A549 (cell line): ENCODE results near the gene GSE1. TPM values are rescaled to one million over a fixed set of nuclear protein-coding genes. Genes with fewer than 3 reads are reported as not detected.

Source experiments
- ATAC-seq, 2 experiments: fragments of 200-7000 bp in 1 of 2; fragments of >200 bp in 1 of 2; cut with Nextera tagmentation in 1 of 2; cut with Tn5 transposase in 1 of 2; 3 replicates each; pipeline versions ENCODE4 v1.8.0 to v1.9.1; 2018 to 2020; ENCODE audit warnings: mild to moderate bottlenecking in 1 of 2, moderate library complexity in 1 of 2
- CTCF ChIA-PET: fragments of 300-600 bp; sonication (Branson Sonifier 250); formaldehyde crosslinking; extraction: SDS; loops from one replicate; lab custom pipeline; 2021; ENCODE audit warnings: antibody characterized with exemption, inconsistent platforms; lab: Yijun Ruan, JAX
- POLR2A ChIA-PET: fragments of 350-600 bp; formaldehyde crosslinking; extraction: SDS; loops from one replicate; lab custom pipeline; 2021; ENCODE audit warnings: antibody characterized with exemption, inconsistent platforms; lab: Yijun Ruan, JAX
- DNase-seq, 2 experiments: peaks; one replicate each; pipeline versions ENCODE4 v3.0.0 to v3.0.0-alpha.2; 2011 to 2016; ENCODE audit warnings: low read depth in 1 of 2, low spot score in 1 of 2
- FAIRE-seq: peaks from 2 replicates; lab custom pipeline; 2011; peaks lifted over from hg19 to GRCh38; lab: Jason Lieb, UNC
- H3K27ac ChIP-seq, 2 experiments: fragments of >200 bp; sonication (Bioruptor Twin); formaldehyde crosslinking; 3 replicates each; pipeline ENCODE4 v1.5.1; 2016 to 2017
- H3K4me1 ChIP-seq: fragments of >200 bp; sonication (Bioruptor Twin); formaldehyde crosslinking; 3 replicates; pipeline ENCODE4 v1.6.1; 2016
- H3K4me2 ChIP-seq: fragments of >200 bp; sonication (Bioruptor Twin); formaldehyde crosslinking; 3 replicates; pipeline ENCODE4 v1.6.1; 2016
- H3K4me3 ChIP-seq: fragments of >200 bp; sonication (Bioruptor Twin); formaldehyde crosslinking; 3 replicates; pipeline ENCODE4 v1.5.1; 2016
- H3K9me3 ChIP-seq: fragments of >200 bp; sonication (Bioruptor Twin); formaldehyde crosslinking; 3 replicates; pipeline ENCODE4 v1.6.1; 2016
- CBX2 ChIP-seq: fragments of 200-600 bp; sonication (generic); IDR thresholded peaks from 2 replicates; pipeline ENCODE4 v1.6.1; 2016; ENCODE audit warnings: low read depth, mild to moderate bottlenecking, borderline replicate concordance
- CHD4 ChIP-seq: fragments of 200-600 bp; sonication (generic); IDR thresholded peaks from 2 replicates; pipeline ENCODE4 v1.6.1; 2016; ENCODE audit warnings: antibody characterized with exemption, mild to moderate bottlenecking, borderline replicate concordance
- EHF ChIP-seq: fragments of 250-450 bp; sonication (Bioruptor Pico); IDR thresholded peaks from 2 replicates; pipeline ENCODE4 v1.5.0; 2020; ENCODE audit warnings: mild to moderate bottlenecking
- FOXS1 ChIP-seq: fragments of 250-450 bp; sonication (Bioruptor Pico); IDR thresholded peaks from 2 replicates; pipeline ENCODE4 v1.5.0; 2020; ENCODE audit warnings: mild to moderate bottlenecking, moderate library complexity
- GATA3 ChIP-seq: IDR thresholded peaks from 2 replicates; pipeline ENCODE4 v1.6.1; 2012; ENCODE audit warnings: borderline replicate concordance
- HEYL ChIP-seq: fragments of 250-450 bp; sonication (Bioruptor Pico); IDR thresholded peaks from 2 replicates; pipeline ENCODE4 v1.8.0; 2021; ENCODE audit warnings: mild to moderate bottlenecking, moderate library complexity
- HOXA7 ChIP-seq: fragments of 250-450 bp; sonication (Bioruptor Pico); IDR thresholded peaks from 2 replicates; pipeline ENCODE4 v1.5.0; 2020; ENCODE audit warnings: mild to moderate bottlenecking, moderate library complexity
- JUNB ChIP-seq: fragments of >200 bp; sonication (Bioruptor Twin); formaldehyde crosslinking; IDR thresholded peaks from 2 replicates; pipeline ENCODE4 v1.6.1; 2016
- KDM1A ChIP-seq: fragments of 200-600 bp; sonication (generic); IDR thresholded peaks from 2 replicates; pipeline ENCODE4 v1.6.1; 2016; ENCODE audit warnings: low read depth, mild to moderate bottlenecking
- KDM5A ChIP-seq: fragments of 200-600 bp; sonication (generic); IDR thresholded peaks from 2 replicates; pipeline ENCODE4 v1.6.1; 2016; ENCODE audit warnings: antibody characterized with exemption, mild to moderate bottlenecking
- NPAS2 ChIP-seq: fragments of 250-450 bp; sonication (Bioruptor Pico); IDR thresholded peaks from 2 replicates; pipeline ENCODE4 v1.8.0; 2022; ENCODE audit warnings: mild to moderate bottlenecking, moderate library complexity, borderline replicate concordance
- NR3C1 ChIP-seq: fragments of >200 bp; sonication (Bioruptor Twin); formaldehyde crosslinking; IDR thresholded peaks from 3 replicates; pipeline ENCODE4 v1.6.1; 2017
- RAD21 ChIP-seq, 2 experiments: fragments of >200 bp in 1 of 2; sonication (Bioruptor Twin) in 1 of 2; formaldehyde crosslinking in 1 of 2; IDR thresholded peaks in 1 of 2; conservative IDR thresholded peaks in 1 of 2; 2 replicates in 1 of 2; 3 replicates in 1 of 2; pipeline ENCODE4 v1.6.1; 2012 to 2018; ENCODE audit warnings: inconsistent platforms in 1 of 2
- RFX5 ChIP-seq: fragments of 450-650 bp; IDR thresholded peaks from 2 replicates; pipeline ENCODE4 v1.7.1; 2014; ENCODE audit warnings: antibody characterized with exemption, mild to moderate bottlenecking, moderate library complexity
- RNF2 ChIP-seq: fragments of 200-600 bp; sonication (generic); IDR thresholded peaks from 2 replicates; pipeline ENCODE4 v1.6.1; 2016; ENCODE audit warnings: low read depth, mild to moderate bottlenecking, antibody characterized with exemption, moderate library complexity, borderline replicate concordance
- ZC3H11A ChIP-seq: fragments of 450-650 bp; IDR thresholded peaks from 2 replicates; pipeline ENCODE4 v1.6.1; 2014; ENCODE audit warnings: antibody characterized with exemption, mild to moderate bottlenecking
- ZSCAN20 ChIP-seq: fragments of 250-450 bp; sonication (Bioruptor Pico); IDR thresholded peaks from 2 replicates; pipeline ENCODE4 v1.8.0; 2022; ENCODE audit warnings: mild to moderate bottlenecking, moderate library complexity
- WGBS: methylation state at CpG from one replicate; pipeline ENCODE4 v1.1.6; 2017; ENCODE audit errors: missing lambda C conversion rate; 5-methylcytosine and 5-hydroxymethylcytosine counted together
- polyA plus RNA-seq, 4 experiments: library from polyadenylated mRNA; depleted of rRNA in 3 of 4; stranded (reverse); fragments of >200 nt; fragmentation: RNase III in 1 of 4; extraction: RNeasy Plus Mini Kit Qiagen cat#74134 plus additional on column Dnase treatment in 1 of 4; gene quantifications; 2 replicates in 3 of 4; 3 replicates in 1 of 4; pipeline ENCODE4 v1.2.3, GENCODE V29; 2011 to 2017
- TF ChIP-seq, protein P1 (sequence below): fragments of 250-450 bp; sonication (Bioruptor Pico); IDR thresholded peaks from 2 replicates; pipeline ENCODE4 v1.5.0; 2021; ENCODE audit warnings: mild to moderate bottlenecking, moderate library complexity, borderline replicate concordance
- TF ChIP-seq, protein P2 (sequence below): fragments of >200 bp; sonication (Bioruptor Twin); formaldehyde crosslinking; IDR thresholded peaks from 3 replicates; pipeline ENCODE4 v1.6.1; 2016
- TF ChIP-seq, protein P3 (sequence below): fragments of >200 bp; sonication (Bioruptor Twin); formaldehyde crosslinking; IDR thresholded peaks from 3 replicates; pipeline ENCODE4 v1.5.1; 2016
- TF ChIP-seq, protein P4 (sequence below): fragments of 250-450 bp; sonication (Bioruptor Pico); IDR thresholded peaks from 2 replicates; pipeline ENCODE4 v1.5.0; 2020; ENCODE audit warnings: low read depth, mild to moderate bottlenecking, moderate library complexity
- TF ChIP-seq, protein P5 (sequence below): IDR thresholded peaks from 2 replicates; pipeline ENCODE4 v1.6.1; 2012

GSE1 gene
- polyA plus RNA-seq, 2 of the 4 experiments (the other 2 are of a cell fraction) = 20.7 to 24.3 TPM

DNA sequence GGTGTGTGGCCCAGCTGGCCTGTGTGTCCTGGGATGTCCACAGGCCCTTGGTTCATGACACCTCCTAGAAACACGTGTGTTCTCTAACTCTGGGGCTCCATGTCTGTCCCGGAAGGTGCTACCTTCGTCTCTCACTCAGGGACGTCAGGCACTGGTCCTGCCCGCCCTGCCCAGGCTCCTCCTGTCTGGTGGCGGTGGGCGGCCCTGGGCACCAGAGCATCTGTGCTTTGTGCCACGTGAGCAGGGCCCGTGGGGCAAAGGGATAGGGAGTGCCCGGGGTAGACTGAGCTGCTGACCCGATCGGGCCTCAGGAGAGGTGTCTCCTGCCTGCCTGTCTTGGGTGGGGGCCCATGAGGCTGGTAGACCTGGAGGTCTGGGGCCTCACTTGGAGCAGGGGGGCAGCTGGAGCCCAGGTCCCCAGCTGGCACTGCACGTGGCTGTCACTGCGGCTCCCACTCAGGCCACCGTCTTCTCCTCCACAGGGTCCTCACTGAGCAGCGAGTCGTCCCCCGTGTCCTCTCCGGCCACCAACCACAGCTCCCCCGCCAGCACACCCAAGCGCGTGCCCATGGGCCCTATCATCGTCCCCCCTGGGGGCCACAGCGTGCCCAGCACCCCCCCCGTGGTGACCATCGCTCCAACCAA, 35.1 kb downstream of the GSE1 start (continued):
- TF ChIP-seq, protein P1, sequence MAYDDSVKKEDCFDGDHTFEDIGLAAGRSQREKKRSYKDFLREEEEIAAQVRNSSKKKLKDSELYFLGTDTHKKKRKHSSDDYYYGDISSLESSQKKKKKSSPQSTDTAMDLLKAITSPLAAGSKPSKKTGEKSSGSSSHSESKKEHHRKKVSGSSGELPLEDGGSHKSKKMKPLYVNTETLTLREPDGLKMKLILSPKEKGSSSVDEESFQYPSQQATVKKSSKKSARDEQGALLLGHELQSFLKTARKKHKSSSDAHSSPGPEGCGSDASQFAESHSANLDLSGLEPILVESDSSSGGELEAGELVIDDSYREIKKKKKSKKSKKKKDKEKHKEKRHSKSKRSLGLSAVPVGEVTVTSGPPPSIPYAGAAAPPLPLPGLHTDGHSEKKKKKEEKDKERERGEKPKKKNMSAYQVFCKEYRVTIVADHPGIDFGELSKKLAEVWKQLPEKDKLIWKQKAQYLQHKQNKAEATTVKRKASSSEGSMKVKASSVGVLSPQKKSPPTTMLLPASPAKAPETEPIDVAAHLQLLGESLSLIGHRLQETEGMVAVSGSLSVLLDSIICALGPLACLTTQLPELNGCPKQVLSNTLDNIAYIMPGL = no peak

DNA sequence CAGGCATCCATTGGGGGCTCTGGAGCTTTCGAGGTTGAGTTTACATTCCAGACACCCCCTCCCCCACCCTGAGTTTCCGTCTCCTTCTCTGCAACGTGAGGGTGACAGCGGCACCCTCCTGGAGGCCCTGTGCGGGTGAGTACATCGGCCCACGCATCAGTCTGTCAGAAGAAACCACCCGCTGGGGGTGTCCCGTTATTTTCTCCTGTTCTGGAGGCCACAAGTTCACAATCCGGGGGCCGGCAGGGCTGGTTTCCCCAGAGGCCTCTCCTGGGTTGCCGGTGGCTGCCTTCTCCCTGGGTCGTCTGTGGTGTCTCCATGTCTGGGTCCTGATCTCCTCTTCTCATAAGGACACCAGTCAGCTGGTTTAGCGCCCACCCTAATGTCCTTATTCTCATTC, 35.7 kb downstream of the GSE1 start:
- H3K4me3 ChIP-seq = no peak overlapping the region
- 79% methylated on average over 14 of the region's 14 CpGs for WGBS
- H3K27ac ChIP-seq = no peak overlapping the region
- H3K4me1 ChIP-seq = peaks cover 43% of the 10 kb centered on the region
- ATAC-seq (no peak), FAIRE-seq (no peak), DNase-seq (no peak)
- no peak overlapping the region for H3K4me2 ChIP-seq
- TF ChIP-seq NR3C1 = no peak
- TF ChIP-seq, protein P2, sequence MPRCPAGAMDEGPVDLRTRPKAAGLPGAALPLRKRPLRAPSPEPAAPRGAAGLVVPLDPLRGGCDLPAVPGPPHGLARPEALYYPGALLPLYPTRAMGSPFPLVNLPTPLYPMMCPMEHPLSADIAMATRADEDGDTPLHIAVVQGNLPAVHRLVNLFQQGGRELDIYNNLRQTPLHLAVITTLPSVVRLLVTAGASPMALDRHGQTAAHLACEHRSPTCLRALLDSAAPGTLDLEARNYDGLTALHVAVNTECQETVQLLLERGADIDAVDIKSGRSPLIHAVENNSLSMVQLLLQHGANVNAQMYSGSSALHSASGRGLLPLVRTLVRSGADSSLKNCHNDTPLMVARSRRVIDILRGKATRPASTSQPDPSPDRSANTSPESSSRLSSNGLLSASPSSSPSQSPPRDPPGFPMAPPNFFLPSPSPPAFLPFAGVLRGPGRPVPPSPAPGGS = no peak
- no peak for TF ChIP-seq NPAS2 (CRISPR knock-in tag)
- no peak for TF ChIP-seq RAD21 (conservative IDR thresholded peaks at IDR 0.05 in 1 of 2, IDR thresholded peaks at IDR 0.05 in 1 of 2)
- TF ChIP-seq RFX5 = no peak
- TF ChIP-seq EHF (CRISPR knock-in tag) = no peak
- TF ChIP-seq, protein P3, sequence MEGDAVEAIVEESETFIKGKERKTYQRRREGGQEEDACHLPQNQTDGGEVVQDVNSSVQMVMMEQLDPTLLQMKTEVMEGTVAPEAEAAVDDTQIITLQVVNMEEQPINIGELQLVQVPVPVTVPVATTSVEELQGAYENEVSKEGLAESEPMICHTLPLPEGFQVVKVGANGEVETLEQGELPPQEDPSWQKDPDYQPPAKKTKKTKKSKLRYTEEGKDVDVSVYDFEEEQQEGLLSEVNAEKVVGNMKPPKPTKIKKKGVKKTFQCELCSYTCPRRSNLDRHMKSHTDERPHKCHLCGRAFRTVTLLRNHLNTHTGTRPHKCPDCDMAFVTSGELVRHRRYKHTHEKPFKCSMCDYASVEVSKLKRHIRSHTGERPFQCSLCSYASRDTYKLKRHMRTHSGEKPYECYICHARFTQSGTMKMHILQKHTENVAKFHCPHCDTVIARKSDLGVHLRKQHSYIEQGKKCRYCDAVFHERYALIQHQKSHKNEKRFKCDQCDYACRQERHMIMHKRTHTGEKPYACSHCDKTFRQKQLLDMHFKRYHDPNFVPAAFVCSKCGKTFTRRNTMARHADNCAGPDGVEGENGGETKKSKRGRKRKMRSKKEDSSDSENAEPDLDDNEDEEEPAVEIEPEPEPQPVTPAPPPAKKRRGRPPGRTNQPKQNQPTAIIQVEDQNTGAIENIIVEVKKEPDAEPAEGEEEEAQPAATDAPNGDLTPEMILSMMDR = no peak
- no peak for TF ChIP-seq FOXS1 (CRISPR knock-in tag)
- TF ChIP-seq HOXA7 (CRISPR knock-in tag) = no peak
- no peak for TF ChIP-seq GATA3
- no peak for TF ChIP-seq CHD4
- H3K9me3 ChIP-seq = no peaks in the 10 kb centered on the region
- ChIA-PET POLR2A (no interaction called here), CTCF (interaction anchor here (1.0 to 4.1 kb wide), 6 partner anchors 11 to 33 kb away, joined by 3 to 29 read pairs (median 3); no protein-coding TSS in a partner anchor)

DNA sequence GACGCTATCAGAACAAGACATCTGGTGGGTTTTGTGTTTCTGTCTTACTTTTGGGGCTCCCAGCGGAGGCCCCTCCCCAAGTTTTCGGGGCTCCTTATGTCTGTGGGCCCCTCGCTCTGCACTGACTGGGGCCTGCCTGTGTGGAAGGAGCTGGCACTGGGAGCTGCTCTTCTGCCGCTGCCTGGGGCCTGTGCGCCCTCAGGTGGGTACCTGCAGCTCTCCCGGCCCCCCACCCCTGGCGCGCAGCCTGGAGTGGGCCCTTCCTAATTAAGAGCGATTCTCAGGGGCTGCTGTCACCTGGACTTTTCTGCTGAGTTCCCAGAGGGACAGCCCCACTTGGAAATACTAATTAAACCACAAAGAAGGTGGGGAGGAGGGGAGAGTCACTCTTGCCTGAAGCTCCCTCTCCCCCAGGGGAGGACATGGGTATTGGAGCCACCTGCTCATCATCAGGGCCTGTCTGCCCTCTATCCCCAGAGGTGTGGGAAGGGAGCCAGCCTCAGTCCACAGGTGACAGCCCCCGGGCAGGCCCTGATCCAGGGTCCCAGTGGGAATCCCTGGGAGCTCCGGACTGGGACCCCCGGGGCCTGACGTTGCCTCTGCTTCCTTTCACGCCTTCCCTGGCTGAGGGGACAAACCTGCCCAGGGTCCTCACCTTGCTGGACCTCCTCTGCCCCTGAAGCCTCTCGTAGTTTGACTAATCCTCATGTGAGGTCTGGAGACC, 36.5 kb downstream of the GSE1 start:
- POLR2A ChIA-PET = no interaction called here
- CTCF ChIA-PET = interaction anchor here (0.6 to 4.1 kb wide), 8 partner anchors 8 to 279 kb away, joined by 3 to 29 read pairs (median 3); no protein-coding TSS in a partner anchor

More for the DNA sequence above, 36.5 kb downstream of the GSE1 start:
- TF ChIP-seq RNF2 = no peak
- no peak for TF ChIP-seq KDM5A
- no peak for TF ChIP-seq HEYL (CRISPR knock-in tag)
- TF ChIP-seq, protein P4, sequence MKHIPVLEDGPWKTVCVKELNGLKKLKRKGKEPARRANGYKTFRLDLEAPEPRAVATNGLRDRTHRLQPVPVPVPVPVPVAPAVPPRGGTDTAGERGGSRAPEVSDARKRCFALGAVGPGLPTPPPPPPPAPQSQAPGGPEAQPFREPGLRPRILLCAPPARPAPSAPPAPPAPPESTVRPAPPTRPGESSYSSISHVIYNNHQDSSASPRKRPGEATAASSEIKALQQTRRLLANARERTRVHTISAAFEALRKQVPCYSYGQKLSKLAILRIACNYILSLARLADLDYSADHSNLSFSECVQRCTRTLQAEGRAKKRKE = no peak
- no peak for TF ChIP-seq JUNB
- no peak for TF ChIP-seq ZSCAN20
- TF ChIP-seq, protein P5, sequence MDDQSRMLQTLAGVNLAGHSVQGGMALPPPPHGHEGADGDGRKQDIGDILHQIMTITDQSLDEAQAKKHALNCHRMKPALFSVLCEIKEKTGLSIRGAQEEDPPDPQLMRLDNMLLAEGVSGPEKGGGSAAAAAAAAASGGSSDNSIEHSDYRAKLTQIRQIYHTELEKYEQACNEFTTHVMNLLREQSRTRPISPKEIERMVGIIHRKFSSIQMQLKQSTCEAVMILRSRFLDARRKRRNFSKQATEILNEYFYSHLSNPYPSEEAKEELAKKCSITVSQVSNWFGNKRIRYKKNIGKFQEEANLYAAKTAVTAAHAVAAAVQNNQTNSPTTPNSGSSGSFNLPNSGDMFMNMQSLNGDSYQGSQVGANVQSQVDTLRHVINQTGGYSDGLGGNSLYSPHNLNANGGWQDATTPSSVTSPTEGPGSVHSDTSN = no peak
- TF ChIP-seq CBX2 = no peak
- no peak for TF ChIP-seq KDM1A
- no peak for TF ChIP-seq NPAS2 (CRISPR knock-in tag)
- TF ChIP-seq ZC3H11A = no peak
- FAIRE-seq = no peak
- Histone ChIP-seq H3K9me3 (no peaks in the 10 kb centered on the region), H3K4me2 (no peak overlapping the region), H3K4me3 (no peak overlapping the region), H3K4me1 (peaks cover 43% of the 10 kb centered on the region), H3K27ac (peak overlapping the region in 1 of 2 experiments; percentile 26; a peak in 1 of 6 replicates)
- DNase-seq = no peak
- ATAC-seq = no peak
- WGBS = 82% methylated on average over 10 of the region's 16 CpGs
